K562 (cell line): ENCODE results near the gene RPL22. TPM values are rescaled to one million over a fixed set of nuclear protein-coding genes. Genes with fewer than 3 reads are reported as not detected.

ENCODE experiments used
- ATAC-seq: fragments of 200-7000 bp; cut with Tn5 transposase; 3 replicates; pipeline ENCODE4 v1.9.1; 2020; ENCODE audit warnings: moderate library complexity
- BruUV-seq: library from RNA; stranded (reverse); fragments of 400-500 nt; replicated peaks from 2 replicates; lab custom pipeline; 2021; lab: Mats Ljungman, UMichigan
- CTCF ChIA-PET: fragments of 300-600 bp; formaldehyde crosslinking; extraction: SDS; loops from one replicate; lab custom pipeline; 2021; ENCODE audit warnings: low intra/inter-chr PET ratio; lab: Yijun Ruan, JAX
- POLR2A ChIA-PET: fragments of 300-600, 350-650 bp; sonication (Branson Sonifier 250); formaldehyde crosslinking; extraction: SDS; loops from one replicate; lab custom pipeline; 2021; ENCODE audit warnings: antibody characterized with exemption, inconsistent platforms; lab: Yijun Ruan, JAX
- DNase-seq, 4 experiments: peaks; one replicate each; pipeline versions ENCODE4 v3.0.0 to v3.0.0-alpha.2; 2011 to 2018; ENCODE audit warnings: low spot score in 3 of 4, mixed read lengths in 3 of 4; ENCODE audit errors: extremely low read depth in 1 of 4
- FAIRE-seq: peaks from 2 replicates; lab custom pipeline; 2011; peaks lifted over from hg19 to GRCh38; lab: Jason Lieb, UNC
- H2AFZ ChIP-seq: 2 replicates; pipeline ENCODE4 v1.6.0; 2011; ENCODE audit warnings: low read depth, low read length, control low read depth, inconsistent platforms
- H3K27ac ChIP-seq: fragments of 200-600 bp; 3 replicates; pipeline ENCODE4 v1.8.0; 2011; ENCODE audit warnings: low read depth, mild to moderate bottlenecking, control low read depth, inconsistent platforms, low read length, moderate library complexity, mixed read lengths; ENCODE audit errors: extremely low read depth
- H3K27me3 ChIP-seq, 2 experiments: fragments of 300-600 bp in 1 of 2; 2 replicates in 1 of 2; 3 replicates in 1 of 2; pipeline versions ENCODE4 v1.6.0 to v1.8.0; 2011; ENCODE audit warnings: inconsistent platforms in 2 of 2, low read length in 2 of 2, mild to moderate bottlenecking in 1 of 2, mixed read lengths in 1 of 2, moderate library complexity in 1 of 2; ENCODE audit not compliant: control insufficient read depth in 2 of 2, insufficient read depth in 2 of 2
- H3K36me3 ChIP-seq: fragments of 300-600 bp; 3 replicates; pipeline ENCODE4 v1.8.0; 2011; ENCODE audit warnings: mild to moderate bottlenecking, low read length, inconsistent platforms; ENCODE audit not compliant: control insufficient read depth, insufficient read depth
- H3K4me1 ChIP-seq, 2 experiments: fragments of 200-600 bp in 1 of 2; replicated peaks in 1 of 2; 2 replicates in 1 of 2; 3 replicates in 1 of 2; pipeline versions ENCODE4 v1.5.1 to v1.8.0; 2011; ENCODE audit warnings: inconsistent platforms in 2 of 2, low read length in 2 of 2, mild to moderate bottlenecking in 1 of 2, mixed read lengths in 1 of 2, moderate library complexity in 1 of 2; ENCODE audit not compliant: control insufficient read depth in 2 of 2, insufficient read depth in 2 of 2
- H3K4me2 ChIP-seq: 2 replicates; pipeline ENCODE4 v1.6.1; 2011; ENCODE audit warnings: low read length, control low read depth, inconsistent platforms, mixed read lengths; ENCODE audit not compliant: insufficient read depth
- H3K4me3 ChIP-seq: fragments of 200-600 bp; sonication (generic), shearing (Covaris generic); 2 replicates; pipeline ENCODE4 v1.5.1; 2016; ENCODE audit warnings: control low read depth, inconsistent platforms
- H3K79me2 ChIP-seq: fragments of 200-600 bp; 3 replicates; pipeline ENCODE4 v1.8.0; 2011; ENCODE audit warnings: low read length, inconsistent platforms; ENCODE audit not compliant: control insufficient read depth, insufficient read depth
- H3K9ac ChIP-seq, 2 experiments: 2 replicates each; pipeline versions ENCODE4 v1.6.0 to v1.6.1; 2011; ENCODE audit warnings: low read depth in 2 of 2, low read length in 2 of 2, control low read depth in 1 of 2, inconsistent platforms in 1 of 2, mild to moderate bottlenecking in 1 of 2, mixed read lengths in 1 of 2; ENCODE audit not compliant: insufficient read depth in 1 of 2
- H3K9me1 ChIP-seq: one replicate; pipeline ENCODE4 v1.6.0; 2011; ENCODE audit warnings: inconsistent platforms, mild to moderate bottlenecking, low read length, moderate library complexity; ENCODE audit not compliant: control insufficient read depth, insufficient read depth
- H3K9me3 ChIP-seq: replicated peaks from 2 replicates; pipeline ENCODE4 v1.5.1; 2011; ENCODE audit warnings: low read depth, low read length, inconsistent platforms; ENCODE audit not compliant: control insufficient read depth, insufficient read depth
- H4K20me1 ChIP-seq: replicated peaks from 2 replicates; pipeline ENCODE4 v1.6.1; 2011; ENCODE audit warnings: low read length, inconsistent platforms, mixed read lengths; ENCODE audit not compliant: control insufficient read depth, insufficient read depth
- ARNT ChIP-seq, 2 experiments: fragments of 450-650 bp; IDR thresholded peaks; 2 replicates each; pipeline ENCODE4 v1.6.1; 2016; ENCODE audit warnings: mild to moderate bottlenecking in 1 of 2
- CAMTA2 ChIP-seq: fragments of 250-450 bp; sonication (Bioruptor Pico); conservative IDR thresholded peaks from 2 replicates; pipeline ENCODE4 v1.5.1; 2022
- CTBP1 ChIP-seq: fragments of 450-650 bp; IDR thresholded peaks from 2 replicates; pipeline ENCODE4 v1.6.1; 2016; ENCODE audit warnings: borderline replicate concordance
- ELF4 ChIP-seq: fragments of 450-650 bp; formaldehyde crosslinking; IDR thresholded peaks from 2 replicates; pipeline ENCODE4 v1.4.0; 2022; ENCODE audit warnings: missing genetic modification characterization
- GATA2 ChIP-seq: sonication (generic); formaldehyde crosslinking; IDR thresholded peaks from 2 replicates; pipeline ENCODE4 v1.4.0; 2020; ENCODE audit warnings: mild to moderate bottlenecking, missing genetic modification reagents
- HNRNPUL1 ChIP-seq: fragments of 200-400 bp; formaldehyde crosslinking; IDR thresholded peaks from 2 replicates; pipeline ENCODE4 v1.6.1; 2017; ENCODE audit warnings: low read length
- JUNB ChIP-seq: fragments of 450-650 bp; formaldehyde crosslinking; conservative IDR thresholded peaks from 2 replicates; pipeline ENCODE4 v1.4.0; 2020; ENCODE audit warnings: mild to moderate bottlenecking
- RBM15 ChIP-seq: fragments of 200-400 bp; formaldehyde crosslinking; IDR thresholded peaks from 2 replicates; pipeline ENCODE4 v1.6.1; 2018; ENCODE audit warnings: mild to moderate bottlenecking, low read length, moderate library complexity; ENCODE audit not compliant: insufficient read depth
- SMARCB1 ChIP-seq: IDR thresholded peaks from 2 replicates; pipeline ENCODE4 v1.6.1; 2011; ENCODE audit warnings: improper control_type of control experiment, low read depth; ENCODE audit not compliant: insufficient read length
- SOX6 ChIP-seq: fragments of 450-650 bp; IDR thresholded peaks from 2 replicates; pipeline ENCODE4 v1.6.1; 2014; ENCODE audit warnings: mild to moderate bottlenecking
- SP2 ChIP-seq: IDR thresholded peaks from 2 replicates; pipeline ENCODE4 v1.6.1; 2011; ENCODE audit warnings: mild to moderate bottlenecking, low read depth, low read length, moderate library complexity; ENCODE audit not compliant: poor library complexity, severe bottlenecking; ENCODE audit errors: extremely low read depth
- TCFL5 ChIP-seq: fragments of 250-450 bp; sonication (Bioruptor Pico); conservative IDR thresholded peaks from 2 replicates; pipeline ENCODE4 v1.6.1; 2021; ENCODE audit warnings: mild to moderate bottlenecking, moderate library complexity, matching md5 sums
- TSHZ1 ChIP-seq: fragments of 250-450 bp; sonication (Bioruptor Pico); IDR thresholded peaks from 2 replicates; pipeline ENCODE4 v1.4.0; 2020; ENCODE audit warnings: mild to moderate bottlenecking, moderate library complexity
- ZNF311 ChIP-seq: fragments of 250-450 bp; sonication (Bioruptor Pico); IDR thresholded peaks from 2 replicates; pipeline ENCODE4 v1.4.0; 2020; ENCODE audit warnings: mild to moderate bottlenecking, moderate library complexity
- ZNF444 ChIP-seq: fragments of 250-450 bp; sonication (Bioruptor Pico); IDR thresholded peaks from 2 replicates; pipeline ENCODE4 v1.4.0; 2020; ENCODE audit warnings: mild to moderate bottlenecking, moderate library complexity
- WGBS: fragments of 100-300 bp; shearing (Covaris generic); methylation state at CpG from one replicate; pipeline ENCODE4 v1.1.6; 2016; ENCODE audit warnings: low coverage, mixed read lengths; ENCODE audit not compliant: insufficient coverage; ENCODE audit errors: missing lambda C conversion rate; 5-methylcytosine and 5-hydroxymethylcytosine counted together
- in situ Hi-C: fragments of 300-500 bp; cut with MboI; formaldehyde crosslinking; loops from 4 replicates; pipeline ENCODE4 v1.15.0; 2018; ENCODE audit warnings: inconsistent platforms, mixed read lengths
- intact Hi-C: fragments of 100-400 bp; cut with micrococcal nuclease; formaldehyde crosslinking; loops from 2 replicates; pipeline ENCODE4 v1.14.2; 2022
- polyA plus RNA-seq, 8 experiments: library from polyadenylated mRNA; depleted of rRNA in 4 of 8; stranded (reverse) in 5 of 8; unstranded in 3 of 8; fragments of >200 nt; fragmentation: Nextera tagmentation in 2 of 8; fragmentation: Illumina TruSeq in 1 of 8; extraction: Ambion mirVana in 2 of 8; extraction: Trizol in 1 of 8; gene quantifications; 2 replicates each; pipeline versions ENCODE4 v1.2.1 to v1.2.3, GENCODE V29; 2011 to 2014; ENCODE audit warnings: inconsistent platforms in 1 of 8, missing spikeins in 1 of 8
- total RNA-seq, 7 experiments: library from RNA; depleted of rRNA in 6 of 7; stranded (reverse); fragments of >200 nt in 6 of 7; fragmentation: Illumina TruSeq in 2 of 7; extraction: Trizol in 2 of 7; gene quantifications; 2 replicates each; pipeline versions ENCODE4 v1.2.1 to v1.2.3, GENCODE V29; 2011 to 2021; ENCODE audit warnings: low replicate concordance in 1 of 7
- TF ChIP-seq, protein P1 (sequence below): fragments of 250-450 bp; sonication (Bioruptor Pico); IDR thresholded peaks from 2 replicates; pipeline ENCODE4 v1.5.1; 2021; ENCODE audit warnings: mild to moderate bottlenecking

The RPL22 gene
- total and polyA plus RNA-seq, 9 of the 15 experiments (the other 6 are each of a cell fraction or from before 2014, with no cell fraction given) = 467 to 1,165 (median 607) TPM

GRCh38 chr1:6151291-6151822, 48.0 kb downstream of the RPL22 start (continued):
- TF ChIP-seq HNRNPUL1 (no peak), TSHZ1 (CRISPR knock-in tag) (no peak)

DNA sequence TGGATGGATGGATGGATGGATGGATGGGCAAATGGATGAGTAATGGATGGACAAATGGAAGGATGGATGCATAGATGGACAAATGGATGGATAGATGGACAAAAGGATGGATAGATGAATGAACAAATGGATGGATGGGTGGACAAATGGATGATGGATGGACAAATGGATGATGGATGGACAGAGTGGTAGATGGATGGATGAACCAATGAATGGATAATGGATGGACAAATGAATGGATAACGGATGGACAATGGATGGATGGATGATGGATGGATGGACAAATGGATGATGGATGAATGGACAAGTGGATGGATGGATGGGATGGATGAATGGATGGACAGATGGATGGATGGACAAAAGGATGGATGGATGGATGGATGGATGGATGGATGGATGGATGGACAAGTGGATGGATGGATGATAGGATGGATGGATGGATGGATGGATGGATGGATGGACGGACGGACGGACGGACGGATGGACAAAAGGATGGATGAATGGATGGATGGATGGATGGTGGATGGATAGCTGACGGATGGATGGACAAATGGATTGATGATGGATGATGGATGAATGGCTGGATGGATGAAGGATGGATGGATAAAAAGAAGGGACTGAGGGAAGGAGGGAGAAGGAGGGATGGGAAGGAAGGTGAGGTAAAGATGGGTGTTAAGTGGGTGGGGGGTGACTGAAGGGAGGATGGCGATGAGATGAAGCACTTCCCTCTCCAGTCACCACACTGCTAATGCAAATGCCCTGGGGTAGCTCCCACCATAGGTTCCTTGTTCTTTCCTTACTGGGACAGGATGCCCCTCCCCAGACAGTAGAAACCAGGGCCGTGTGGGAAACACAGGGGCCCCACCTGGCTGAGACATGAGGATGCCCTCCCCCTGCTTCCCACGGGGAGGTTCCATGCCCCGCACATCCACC, 49.1 kb downstream of the RPL22 start:
- BruUV-seq = no TSS peak
- POLR2A ChIA-PET = no interaction called here
- peaks cover 5% of the 10 kb centered on the region for H3K9me1 ChIP-seq
- no peak for TF ChIP-seq SOX6
- no peak for TF ChIP-seq JUNB
- TF ChIP-seq ZNF311 (CRISPR knock-in tag) = no peak
- no peak for TF ChIP-seq ZNF444 (CRISPR knock-in tag)
- no peak for TF ChIP-seq GATA2 (CRISPR knock-in tag)
- no peak for TF ChIP-seq TCFL5
- TF ChIP-seq ELF4 (CRISPR knock-in tag) = 0 out of 2 replicates have a peak, but pooled peaks have one; percentile 4
- TF ChIP-seq RBM15 = no peak
- TF ChIP-seq SP2 = no peak
- 0 out of 2 replicates have a peak, but pooled peaks have one; percentile 13 for TF ChIP-seq CTBP1
- TF ChIP-seq ARNT (IDR thresholded peaks at IDR 0.05) = no peak
- TF ChIP-seq SMARCB1 = no peak
- TF ChIP-seq, protein P1, sequence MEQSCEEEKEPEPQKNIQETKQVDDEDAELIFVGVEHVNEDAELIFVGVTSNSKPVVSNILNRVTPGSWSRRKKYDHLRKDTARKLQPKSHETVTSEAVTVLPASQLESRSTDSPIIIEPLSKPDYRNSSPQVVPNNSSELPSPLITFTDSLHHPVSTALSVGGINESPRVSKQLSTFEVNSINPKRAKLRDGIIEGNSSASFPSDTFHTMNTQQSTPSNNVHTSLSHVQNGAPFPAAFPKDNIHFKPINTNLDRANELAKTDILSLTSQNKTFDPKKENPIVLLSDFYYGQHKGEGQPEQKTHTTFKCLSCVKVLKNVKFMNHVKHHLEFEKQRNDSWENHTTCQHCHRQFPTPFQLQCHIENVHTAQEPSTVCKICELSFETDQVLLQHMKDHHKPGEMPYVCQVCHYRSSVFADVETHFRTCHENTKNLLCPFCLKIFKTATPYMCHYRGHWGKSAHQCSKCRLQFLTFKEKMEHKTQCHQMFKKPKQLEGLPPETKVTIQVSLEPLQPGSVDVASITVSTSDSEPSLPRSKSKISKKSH (CRISPR knock-in tag) = no peak
- no peak for TF ChIP-seq CAMTA2

More for the DNA sequence above, 49.1 kb downstream of the RPL22 start:
- H3K4me1 ChIP-seq = peaks cover 7 to 31% of the 10 kb centered on the region in 2 experiments; a peak in 3 of 5 replicates
- no peak overlapping the region for H3K27ac ChIP-seq
- no peak for FAIRE-seq
- H3K4me3 ChIP-seq = no peak overlapping the region
- no peaks in the 10 kb centered on the region for H3K9me3 ChIP-seq
- no peak for ATAC-seq
- CTCF ChIA-PET = no interaction called here
- intact Hi-C loops = no loop called here
- in situ Hi-C loops = no loop called here
- WGBS = 22% methylated on average over 10 of the region's 11 CpGs
- H3K36me3 ChIP-seq = no peaks in the 10 kb centered on the region
- no peak overlapping the region for H3K9ac ChIP-seq
- peaks cover 33% of the 10 kb centered on the region for H4K20me1 ChIP-seq
- H3K79me2 ChIP-seq = no peaks in the 10 kb centered on the region
- no peak for DNase-seq
- no peak overlapping the region for H2AFZ ChIP-seq
- peaks cover 29 to 77% of the 10 kb centered on the region in 2 experiments; a peak in 4 of 5 replicates for H3K27me3 ChIP-seq
- no peak overlapping the region for H3K4me2 ChIP-seq
